Urinary bladder (tissue), 4 donors: ENCODE data around the gene JTB. TPM values are rescaled to one million over a fixed set of nuclear protein-coding genes. Genes with fewer than 3 reads are reported as not detected.

Experiments
- DNase-seq: peaks from one replicate; pipeline ENCODE4 v3.0.0-alpha.2; 2015; ENCODE audit errors: extremely low spot score
- H3K27ac ChIP-seq: one replicate; pipeline ENCODE4 v1.5.1; 2013; ENCODE audit warnings: low read depth, mild to moderate bottlenecking, moderate library complexity
- H3K36me3 ChIP-seq: one replicate; pipeline ENCODE4 v1.6.1; 2013; ENCODE audit warnings: mild to moderate bottlenecking, moderate library complexity; ENCODE audit not compliant: insufficient read depth
- H3K4me1 ChIP-seq: one replicate; pipeline ENCODE4 v1.6.1; 2013; ENCODE audit warnings: mild to moderate bottlenecking, moderate library complexity; ENCODE audit not compliant: insufficient read depth
- H3K4me3 ChIP-seq: one replicate; pipeline ENCODE4 v1.5.1; 2013; ENCODE audit warnings: low read depth, low read length
- WGBS: extraction: QIAGEN DNeasy Blood & Tissue Kit; methylation state at CpG from one replicate; pipeline ENCODE4 v1.1.7; 2013; 5-methylcytosine and 5-hydroxymethylcytosine counted together
- polyA plus RNA-seq: library from polyadenylated mRNA; stranded (reverse); fragments of 200-250 nt; gene quantifications from one replicate; pipeline ENCODE4 v1.2.3, GENCODE V29; 2013
- total RNA-seq: library from RNA; depleted of rRNA; stranded (reverse); fragments of >200 nt; gene quantifications from one replicate; pipeline ENCODE4 v1.2.3, GENCODE V29; 2014
- donor health status: healthy with polysubstance abuse.
- donor health status: healthy.

Gene JTB
- total and polyA plus RNA-seq, 2 donors, result 99.5 to 148 TPM

- DNase-seq, result no peak
- Histone ChIP-seq H3K36me3 (no peaks in the 10 kb centered on the region), H3K4me3 (no peak overlapping the region), H3K27ac (no peak overlapping the region), H3K4me1 (no peaks in the 10 kb centered on the region)
- 93% methylated on average over 34 of the region's 34 CpGs for WGBS
Observed at GRCh38 chr1:153941826-153942725, 35.4 kb downstream of the JTB start.

DNA sequence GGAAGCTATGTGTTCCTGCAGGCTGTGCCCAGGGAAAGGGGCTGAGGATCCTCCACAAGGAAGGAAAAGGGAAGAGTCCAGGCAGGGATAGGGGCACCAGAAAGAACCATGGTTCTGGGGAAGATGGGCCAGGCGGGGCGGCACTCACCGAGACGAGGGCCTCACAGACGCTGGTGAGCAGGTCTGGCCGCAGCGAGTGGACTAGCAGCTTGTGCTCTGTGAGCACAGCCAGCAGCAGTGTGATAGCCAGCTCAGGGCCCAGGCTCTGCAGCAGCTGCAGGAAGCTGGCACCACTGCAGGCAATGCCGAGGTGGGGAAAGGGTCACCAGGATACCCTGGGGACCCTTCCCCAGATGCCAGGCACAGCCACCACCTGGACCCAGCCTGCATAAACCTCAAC is 36.7 kb downstream of the JTB start:
- WGBS, result 94% methylated on average over 8 of the region's 8 CpGs
- Histone ChIP-seq H3K36me3 (no peaks in the 10 kb centered on the region), H3K4me1 (no peaks in the 10 kb centered on the region), H3K4me3 (no peak overlapping the region), H3K27ac (no peak overlapping the region)
- DNase-seq, result no peak

- Histone ChIP-seq H3K4me3 (no peak overlapping the region), H3K27ac (no peak overlapping the region), H3K36me3 (no peaks in the 10 kb centered on the region), H3K4me1 (no peaks in the 10 kb centered on the region)
- DNase-seq, result no peak
- WGBS, result 84% methylated on average over 12 of the region's 12 CpGs
Observed at GRCh38 chr1:153939476-153939875, 38.0 kb downstream of the JTB start.

DNA sequence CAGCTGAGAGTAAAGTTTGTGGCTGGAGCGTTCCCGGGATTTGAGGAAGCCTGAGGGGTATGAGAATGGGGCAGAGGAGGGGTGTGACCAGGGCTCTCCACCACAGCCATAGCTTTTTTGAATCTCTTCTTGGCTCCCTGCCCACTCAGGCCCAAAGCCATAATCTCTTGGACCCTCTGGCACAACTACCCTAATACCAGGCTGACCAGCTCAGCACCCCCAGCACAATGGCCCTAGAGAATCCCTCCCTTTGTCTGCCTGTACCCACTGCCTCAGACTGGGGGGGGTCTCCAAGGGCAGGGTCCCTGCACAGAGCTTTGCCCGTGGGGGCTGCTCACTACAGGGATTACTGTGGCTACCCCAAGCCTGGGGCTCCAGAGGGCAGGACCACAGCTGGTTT is 38.5 kb downstream of the JTB start:
- Histone ChIP-seq H3K4me1 (no peaks in the 10 kb centered on the region), H3K27ac (no peak overlapping the region), H3K36me3 (no peaks in the 10 kb centered on the region), H3K4me3 (no peak overlapping the region)
- 81% methylated on average over 3 of the region's 3 CpGs for WGBS
- no peak for DNase-seq

- DNase-seq, result no peak
- no peaks in the 10 kb centered on the region for H3K4me1 ChIP-seq
- no peak overlapping the region for H3K4me3 ChIP-seq
- peaks cover 2% of the 10 kb centered on the region for H3K36me3 ChIP-seq
- 96% methylated on average over 10 of the region's 10 CpGs for WGBS
- no peak overlapping the region for H3K27ac ChIP-seq
Observed at GRCh38 chr1:153937331-153937730, 40.1 kb downstream of the JTB start.

GRCh38 chr1:153936011-153936802 is 41.3 kb downstream of the JTB start:
- H3K27ac ChIP-seq, result no peak overlapping the region
- WGBS, result 95% methylated on average over 12 of the region's 12 CpGs
- H3K36me3 ChIP-seq, result peaks cover 2% of the 10 kb centered on the region
- H3K4me1 ChIP-seq, result no peaks in the 10 kb centered on the region
- no peak overlapping the region for H3K4me3 ChIP-seq
- no peak for DNase-seq

DNA sequence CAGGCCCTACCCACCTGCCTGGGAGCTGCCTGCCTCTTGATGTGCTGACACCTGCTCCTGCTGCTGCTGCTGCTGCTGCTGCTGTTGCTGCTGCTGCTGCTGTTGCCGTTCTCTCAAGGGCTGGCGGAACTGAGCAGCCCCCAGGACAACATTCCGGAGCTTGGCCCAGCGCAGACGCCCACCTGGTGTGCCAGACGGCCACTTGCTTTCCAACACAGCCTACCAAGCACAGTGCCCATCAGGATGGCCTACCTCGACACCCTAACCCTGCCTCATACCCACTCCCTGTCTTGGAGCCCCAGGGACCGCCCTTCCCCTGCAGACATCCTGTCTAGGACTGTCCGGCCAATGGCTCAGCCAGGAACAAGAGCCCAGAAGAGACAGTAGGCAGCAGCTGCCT is 42.7 kb downstream of the JTB start:
- Histone ChIP-seq H3K4me1 (no peaks in the 10 kb centered on the region), H3K36me3 (peaks cover 2% of the 10 kb centered on the region), H3K4me3 (no peak overlapping the region), H3K27ac (no peak overlapping the region)
- WGBS, result 96% methylated on average over 9 of the region's 9 CpGs
- no peak for DNase-seq

DNA sequence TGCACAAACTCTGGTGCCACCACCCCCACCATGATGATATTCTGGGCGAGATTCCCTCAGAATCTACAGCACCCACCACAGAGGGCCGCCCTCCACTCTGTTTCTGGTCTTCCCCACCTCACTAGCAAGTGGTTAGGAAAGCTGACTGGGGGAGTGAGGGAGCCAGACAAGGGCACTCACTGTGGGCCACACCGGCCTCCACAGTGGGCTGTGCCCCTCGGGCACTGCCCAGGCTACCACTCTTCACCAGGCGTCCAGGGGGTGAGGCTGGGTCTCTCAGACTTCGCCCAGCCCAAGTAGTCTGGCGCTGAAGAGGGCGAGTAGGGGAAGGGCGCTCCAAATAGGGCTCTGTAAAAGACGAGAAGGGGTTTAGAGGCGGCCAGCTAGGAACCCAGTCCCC is 43.5 kb downstream of the JTB start:
- Histone ChIP-seq H3K27ac (no peak overlapping the region), H3K4me3 (no peak overlapping the region), H3K36me3 (peaks cover 2% of the 10 kb centered on the region), H3K4me1 (no peaks in the 10 kb centered on the region)
- no peak for DNase-seq
- WGBS, result 94% methylated on average over 11 of the region's 11 CpGs

DNA sequence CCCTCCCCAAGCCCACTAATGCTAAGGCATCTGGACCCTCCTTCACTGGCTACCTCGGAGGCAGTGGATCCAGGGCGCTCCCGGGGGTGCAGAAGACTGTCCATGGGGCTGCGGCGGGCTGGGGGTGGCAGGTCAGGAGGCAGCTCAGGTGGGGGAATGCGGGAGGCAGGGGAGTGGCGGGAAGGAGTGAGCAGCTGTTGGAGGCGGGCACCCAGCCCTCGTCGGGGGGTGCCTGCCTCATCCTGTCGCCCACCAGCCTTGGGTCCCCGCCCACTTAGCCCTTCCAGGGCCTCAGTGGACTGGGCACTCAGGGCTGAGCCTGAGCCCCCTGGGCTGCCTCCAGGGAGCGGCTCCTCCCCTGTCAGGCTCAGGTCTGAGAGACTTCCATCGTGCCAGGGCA is 44.0 kb downstream of the JTB start:
- H3K27ac ChIP-seq, result no peak overlapping the region
- no peak overlapping the region for H3K4me3 ChIP-seq
- H3K4me1 ChIP-seq, result no peaks in the 10 kb centered on the region
- no peak for DNase-seq
- 89% methylated on average over 14 of the region's 14 CpGs for WGBS
- H3K36me3 ChIP-seq, result peaks cover 2% of the 10 kb centered on the region

DNA sequence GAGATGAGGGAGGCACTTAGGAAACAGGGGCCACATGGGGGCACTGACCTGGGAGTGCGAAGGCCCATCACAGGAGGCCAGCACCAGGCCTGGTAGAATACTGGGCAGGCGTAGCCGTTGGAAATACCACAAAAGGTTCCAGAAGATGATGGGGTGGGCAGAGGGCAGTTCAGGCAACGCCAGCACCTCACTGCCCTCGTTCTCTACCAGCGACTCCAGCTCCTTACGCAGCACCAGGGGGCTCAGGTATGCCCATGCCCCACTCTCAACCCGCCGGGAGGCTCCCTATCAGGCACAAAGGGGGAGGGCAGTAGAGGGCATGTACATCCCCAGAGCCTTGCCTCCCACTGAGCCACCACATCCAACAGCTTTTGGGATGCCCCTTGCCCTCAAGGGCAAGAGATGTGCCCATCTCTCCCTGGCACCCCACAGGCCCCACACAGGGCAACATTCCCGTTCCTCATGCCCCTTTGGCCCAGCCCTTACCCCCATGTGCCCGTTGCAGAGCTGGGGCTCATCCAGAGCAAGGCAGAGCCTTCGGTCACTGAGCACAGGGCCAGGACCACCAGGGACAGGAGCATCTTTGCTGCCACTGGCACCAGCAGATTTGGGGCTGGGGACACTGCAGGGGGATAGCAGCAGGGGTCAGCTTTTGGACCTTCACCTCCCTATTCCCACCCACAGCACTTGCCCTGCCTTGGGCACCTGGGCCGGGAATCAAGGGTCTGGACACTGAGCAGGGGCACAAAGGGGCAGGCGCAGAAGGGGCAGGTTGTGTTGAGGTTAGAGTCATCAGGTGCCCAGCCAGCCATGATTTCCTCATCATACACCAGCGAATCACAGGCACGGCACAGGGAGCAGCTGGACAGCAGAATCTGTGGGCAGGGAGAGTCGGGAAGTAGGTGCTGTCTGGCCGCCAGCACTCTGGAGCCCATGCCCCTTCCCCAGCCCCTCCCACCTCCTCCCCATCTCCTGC is 45.0 kb downstream of the JTB start:
- WGBS, result 94% methylated on average over 18 of the region's 18 CpGs
- no peak for DNase-seq
- Histone ChIP-seq H3K4me3 (no peak overlapping the region), H3K36me3 (peaks cover 2% of the 10 kb centered on the region), H3K4me1 (no peaks in the 10 kb centered on the region), H3K27ac (no peak overlapping the region)

- DNase-seq, result no peak
- H3K36me3 ChIP-seq, result peaks cover 2% of the 10 kb centered on the region
- H3K4me3 ChIP-seq, result no peak overlapping the region
- no peak overlapping the region for H3K27ac ChIP-seq
- WGBS, result 81% methylated on average over 14 of the region's 14 CpGs
- H3K4me1 ChIP-seq, result no peaks in the 10 kb centered on the region
Observed at GRCh38 chr1:153929981-153930948, 47.2 kb downstream of the JTB start.

DNA sequence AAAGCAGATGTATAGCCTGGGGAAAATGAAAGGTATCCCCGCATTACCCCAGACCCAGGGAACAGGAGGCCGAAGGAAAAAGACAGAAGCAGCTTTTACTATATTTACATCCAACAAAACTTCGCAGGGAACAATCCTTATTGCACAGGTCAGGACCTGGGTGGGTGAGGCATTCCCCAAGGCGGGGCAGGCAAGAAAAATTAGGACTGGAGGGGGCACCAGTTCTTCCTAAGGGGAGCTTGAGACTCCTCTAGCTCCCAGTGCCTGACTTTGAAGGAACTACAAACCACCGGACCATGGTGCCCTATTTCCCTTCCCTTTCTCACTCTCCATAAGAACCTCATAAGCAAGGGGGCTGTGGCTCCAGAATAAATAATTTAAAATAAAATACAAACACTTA is 48.0 kb downstream of the JTB start:
- H3K36me3 ChIP-seq, result peaks cover 2% of the 10 kb centered on the region
- no peak for DNase-seq
- no peak overlapping the region for H3K27ac ChIP-seq
- WGBS, result 82% methylated on average over 5 of the region's 5 CpGs
- H3K4me3 ChIP-seq, result no peak overlapping the region
- H3K4me1 ChIP-seq, result no peaks in the 10 kb centered on the region
